PFSK-1 (cell line): ENCODE data around the gene COPB2.

Source experiments
- FOXP2 ChIP-seq: optimal IDR thresholded peaks from 2 replicates; pipeline ENCODE3; 2011; ENCODE audit warnings: borderline replicate concordance, control low read depth, inconsistent platforms; ENCODE audit not compliant: insufficient read depth; ENCODE audit errors: extremely low read length, extremely low read depth
- POLR2AphosphoS5 ChIP-seq: IDR thresholded peaks from 2 replicates; pipeline ENCODE4 v1.6.1; 2012; ENCODE audit warnings: low read depth, mild to moderate bottlenecking, control low read depth, low read length, moderate library complexity
- SIN3A ChIP-seq: IDR thresholded peaks from 2 replicates; pipeline ENCODE4 v1.6.1; 2012; ENCODE audit warnings: mild to moderate bottlenecking, low read length, moderate library complexity, borderline replicate concordance; ENCODE audit not compliant: insufficient read depth
- TAF1 ChIP-seq: IDR thresholded peaks from 2 replicates; pipeline ENCODE4 v1.6.1; 2012; ENCODE audit warnings: low read length, control low read depth, borderline replicate concordance; ENCODE audit not compliant: insufficient read depth
- TF ChIP-seq, protein P1 (sequence below), 2 experiments: IDR thresholded peaks; 2 replicates each; pipeline versions ENCODE4 v1.6.1 to v1.8.0; 2011 to 2012; ENCODE audit warnings: low read depth in 2 of 2, low read length in 2 of 2, control low read depth in 1 of 2, inconsistent platforms in 1 of 2, mild to moderate bottlenecking in 1 of 2, moderate library complexity in 1 of 2; ENCODE audit not compliant: insufficient read depth in 1 of 2

Gene COPB2

DNA sequence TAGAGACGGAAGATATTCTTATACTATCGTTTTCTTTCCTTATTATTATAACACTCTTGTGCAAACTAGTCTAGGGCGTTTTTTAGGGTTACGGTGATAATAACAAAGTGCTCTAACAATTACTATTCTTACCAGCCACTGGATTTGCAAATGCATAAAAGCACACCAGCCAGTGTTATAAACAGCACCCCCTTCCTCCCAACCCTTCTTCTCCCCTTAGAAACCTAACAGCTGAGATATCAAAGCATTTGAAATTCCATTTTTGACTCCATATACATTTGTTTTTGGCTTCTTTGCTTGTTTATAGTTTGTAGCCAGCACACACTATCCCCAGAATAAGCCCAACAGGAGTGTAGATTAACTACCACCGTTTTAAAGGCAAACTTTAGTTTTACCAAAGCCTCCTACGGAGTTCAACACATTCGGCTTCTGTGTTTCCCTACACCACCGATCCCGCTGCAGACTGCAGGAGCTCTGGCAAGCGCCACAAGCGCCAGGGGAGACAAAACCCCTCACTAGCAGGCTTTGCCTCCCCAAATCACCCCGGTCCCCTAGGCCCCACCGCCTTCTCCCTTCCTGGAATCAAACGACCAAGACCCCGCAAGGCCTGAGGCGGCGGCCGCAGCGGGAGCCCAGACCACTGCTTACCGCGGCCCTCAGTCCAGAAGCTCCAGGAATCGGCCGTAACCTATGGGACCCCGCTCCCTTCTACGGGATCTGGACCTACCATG, 461 bp downstream of the COPB2 start:
- TF ChIP-seq FOXP2: no peak
- 0 out of 2 replicates have a peak, but pooled peaks have one; percentile 18 for TF ChIP-seq SIN3A

- TF ChIP-seq TAF1: no peak
- TF ChIP-seq POLR2AphosphoS5: no peak
- TF ChIP-seq, protein P1, sequence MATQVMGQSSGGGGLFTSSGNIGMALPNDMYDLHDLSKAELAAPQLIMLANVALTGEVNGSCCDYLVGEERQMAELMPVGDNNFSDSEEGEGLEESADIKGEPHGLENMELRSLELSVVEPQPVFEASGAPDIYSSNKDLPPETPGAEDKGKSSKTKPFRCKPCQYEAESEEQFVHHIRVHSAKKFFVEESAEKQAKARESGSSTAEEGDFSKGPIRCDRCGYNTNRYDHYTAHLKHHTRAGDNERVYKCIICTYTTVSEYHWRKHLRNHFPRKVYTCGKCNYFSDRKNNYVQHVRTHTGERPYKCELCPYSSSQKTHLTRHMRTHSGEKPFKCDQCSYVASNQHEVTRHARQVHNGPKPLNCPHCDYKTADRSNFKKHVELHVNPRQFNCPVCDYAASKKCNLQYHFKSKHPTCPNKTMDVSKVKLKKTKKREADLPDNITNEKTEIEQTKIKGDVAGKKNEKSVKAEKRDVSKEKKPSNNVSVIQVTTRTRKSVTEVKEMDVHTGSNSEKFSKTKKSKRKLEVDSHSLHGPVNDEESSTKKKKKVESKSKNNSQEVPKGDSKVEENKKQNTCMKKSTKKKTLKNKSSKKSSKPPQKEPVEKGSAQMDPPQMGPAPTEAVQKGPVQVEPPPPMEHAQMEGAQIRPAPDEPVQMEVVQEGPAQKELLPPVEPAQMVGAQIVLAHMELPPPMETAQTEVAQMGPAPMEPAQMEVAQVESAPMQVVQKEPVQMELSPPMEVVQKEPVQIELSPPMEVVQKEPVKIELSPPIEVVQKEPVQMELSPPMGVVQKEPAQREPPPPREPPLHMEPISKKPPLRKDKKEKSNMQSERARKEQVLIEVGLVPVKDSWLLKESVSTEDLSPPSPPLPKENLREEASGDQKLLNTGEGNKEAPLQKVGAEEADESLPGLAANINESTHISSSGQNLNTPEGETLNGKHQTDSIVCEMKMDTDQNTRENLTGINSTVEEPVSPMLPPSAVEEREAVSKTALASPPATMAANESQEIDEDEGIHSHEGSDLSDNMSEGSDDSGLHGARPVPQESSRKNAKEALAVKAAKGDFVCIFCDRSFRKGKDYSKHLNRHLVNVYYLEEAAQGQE (IDR thresholded peaks at IDR 0.05; ENCODE audit: insufficient read depth in 1 of 2, low read depth in 2 of 2, low read length in 2 of 2): no peak
- TF ChIP-seq FOXP2: no peak
- no peak for TF ChIP-seq SIN3A
Observed at GRCh38 chr3:139388077-139388476, 1.4 kb downstream of the COPB2 start.

- TF ChIP-seq SIN3A (no peak), FOXP2 (no peak), TAF1 (no peak), POLR2AphosphoS5 (no peak)
- TF ChIP-seq, protein P1 (IDR thresholded peaks at IDR 0.05; ENCODE audit: insufficient read depth in 1 of 2, low read depth in 2 of 2, low read length in 2 of 2): no peak
Observed at GRCh38 chr3:139380575-139380974, 8.9 kb downstream of the COPB2 start.

GRCh38 chr3:139378587-139379241, 10.7 kb downstream of the COPB2 start:
- TF ChIP-seq POLR2AphosphoS5: no peak
- no peak for TF ChIP-seq SIN3A
- TF ChIP-seq, protein P1 (IDR thresholded peaks at IDR 0.05; ENCODE audit: insufficient read depth in 1 of 2, low read depth in 2 of 2, low read length in 2 of 2): no peak
- TF ChIP-seq TAF1: no peak

DNA sequence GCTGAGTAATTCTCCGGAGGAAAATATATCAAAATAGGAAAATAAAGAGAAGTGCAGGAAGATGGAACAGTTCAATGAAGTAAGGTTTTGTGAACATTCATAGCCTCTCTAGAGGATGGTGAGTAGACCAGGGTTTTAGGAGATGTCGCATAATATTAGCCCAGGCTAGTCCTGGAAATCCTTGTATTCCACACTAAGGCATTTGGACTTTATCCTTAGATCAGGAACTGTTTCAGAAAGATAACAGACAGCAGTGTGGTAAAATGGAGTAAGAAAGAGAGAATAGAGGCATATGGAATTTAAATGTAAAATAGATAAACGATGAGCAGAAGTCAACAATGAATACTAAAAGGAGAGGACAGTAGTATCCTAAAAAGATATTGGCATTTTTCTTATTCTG, 12.1 kb downstream of the COPB2 start:
- TF ChIP-seq, protein P1 (IDR thresholded peaks at IDR 0.05; ENCODE audit: insufficient read depth in 1 of 2, low read depth in 2 of 2, low read length in 2 of 2): no peak
- TF ChIP-seq POLR2AphosphoS5 (no peak), TAF1 (no peak), FOXP2 (no peak), SIN3A (no peak)
